Measurements from ENCODE around the gene CHD5. TPM values are rescaled to one million over a fixed set of nuclear protein-coding genes. Genes with fewer than 3 reads are reported as not detected.
"Not testable (repeated sequence)": the region's sequence is repeated elsewhere in the genome, so short reads cannot be mapped to it uniquely, and the experiment has no call there.

Gene CHD5
- total RNA-seq: under 0.01 TPM

DNA sequence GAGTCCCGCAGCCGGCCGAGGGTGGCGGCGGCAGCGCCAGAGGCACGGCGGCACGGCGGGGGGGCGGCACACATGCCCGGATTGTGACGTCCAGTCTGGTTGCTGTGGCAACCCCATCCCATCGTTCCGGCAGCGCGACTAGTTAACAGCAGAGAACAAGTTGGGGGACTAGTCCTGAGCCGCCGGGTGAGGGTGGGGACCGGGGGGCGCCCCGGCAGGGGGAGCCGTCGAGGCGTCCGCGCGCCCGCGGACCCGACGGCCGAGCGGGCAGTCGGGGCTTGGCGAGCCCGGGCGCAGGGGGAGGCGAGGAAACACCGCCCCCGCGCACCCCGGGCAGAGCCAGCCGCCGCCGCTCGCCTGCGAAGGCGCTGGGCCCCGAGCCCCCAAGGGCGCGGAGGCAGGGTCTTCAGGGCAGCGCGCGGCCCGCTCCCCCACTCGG is at the start of gene CHD5:
CHD5 (minus strand) TSS at position 54 of the 439 bp plus-strand sequence. CDS start 298 bp downstream, outside the sequence.
- H3K4me3 ChIP-seq (ENCODE audit: low read length): no peak within 1 kb of the TSS
- H3K4me1 ChIP-seq (ENCODE audit: insufficient read depth, low read length): peaks cover 4% of the 10 kb centered on the region
- peaks cover 35% of the 10 kb centered on the region for H3K27me3 ChIP-seq (ENCODE audit: insufficient read depth, low read length)
- no peaks in the 10 kb centered on the region for H3K9me3 ChIP-seq (ENCODE audit: low read depth, low read length)

DNA sequence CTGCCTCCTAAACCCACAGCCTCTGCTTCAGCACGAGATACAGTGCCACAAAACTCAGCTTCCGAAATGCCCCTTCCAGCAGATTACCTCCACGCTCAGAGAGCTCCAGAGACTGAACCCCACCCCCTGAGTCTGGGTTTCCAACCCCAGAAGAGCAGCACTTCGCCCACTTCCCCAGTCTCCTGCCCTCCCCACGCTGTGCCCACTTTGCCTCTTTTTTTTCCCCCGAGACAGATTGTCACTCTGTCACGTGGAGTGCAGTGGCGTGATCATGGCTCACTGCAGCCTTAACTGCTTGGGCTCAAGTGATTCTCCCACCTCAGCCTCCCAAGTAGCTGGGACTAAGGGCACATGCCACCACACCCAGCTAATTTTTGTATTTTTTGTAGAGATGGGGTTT is 45.5 kb upstream of the CHD5 start:
- no peaks in the 10 kb centered on the region for H3K9me3 ChIP-seq (ENCODE audit: low read depth, low read length)
- H3K27me3 ChIP-seq (ENCODE audit: insufficient read depth, low read length): no peaks in the 10 kb centered on the region
- H3K4me1 ChIP-seq (ENCODE audit: insufficient read depth, low read length): no peaks in the 10 kb centered on the region
- no peak overlapping the region for H3K4me3 ChIP-seq (ENCODE audit: low read length)

DNA sequence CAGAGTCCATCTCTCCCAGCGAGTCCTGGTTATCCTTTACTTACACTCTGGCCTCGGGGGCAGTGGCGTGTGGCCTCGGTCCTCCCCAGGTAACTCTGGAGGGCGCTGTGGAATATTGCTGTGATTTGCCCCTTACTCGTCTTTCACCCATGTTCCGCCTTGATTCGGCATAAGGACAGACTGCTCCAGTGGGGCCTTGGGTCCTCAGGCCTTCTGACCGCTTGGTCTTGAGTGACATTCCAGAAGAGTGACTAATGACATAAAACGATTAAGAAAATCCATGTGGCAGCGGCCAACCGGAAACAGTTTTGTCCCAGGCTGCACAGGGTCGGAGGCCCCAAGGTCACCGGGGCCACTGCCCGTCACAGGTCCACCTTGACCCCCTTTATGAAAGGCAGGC is 44.6 kb upstream of the CHD5 start:
- Histone ChIP-seq H3K4me1 (ENCODE audit: insufficient read depth, low read length) (no peaks in the 10 kb centered on the region), H3K4me3 (ENCODE audit: low read length) (no peak overlapping the region), H3K9me3 (ENCODE audit: low read depth, low read length) (no peaks in the 10 kb centered on the region), H3K27me3 (ENCODE audit: insufficient read depth, low read length) (no peaks in the 10 kb centered on the region)

DNA sequence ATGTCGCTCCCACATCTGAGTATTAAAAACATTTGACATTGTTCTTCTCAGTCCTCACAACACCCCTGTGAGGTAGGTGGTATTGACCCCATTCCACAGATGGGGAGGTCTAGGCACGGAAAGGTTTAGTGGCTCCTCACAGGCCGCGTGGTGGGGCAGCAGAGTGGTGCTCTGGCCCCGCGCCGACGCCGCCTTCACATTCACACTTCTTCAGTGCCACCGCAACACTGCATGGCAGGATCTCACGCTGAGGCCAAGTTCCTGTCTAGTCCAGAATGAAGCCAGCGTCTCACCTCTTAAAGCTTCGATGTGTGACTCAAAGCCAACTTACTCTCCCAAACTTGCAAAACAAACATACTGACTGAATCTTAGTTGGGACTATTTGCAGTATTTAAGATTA is 43.5 kb upstream of the CHD5 start:
- H3K27me3 ChIP-seq (ENCODE audit: insufficient read depth, low read length): no peaks in the 10 kb centered on the region

DNA sequence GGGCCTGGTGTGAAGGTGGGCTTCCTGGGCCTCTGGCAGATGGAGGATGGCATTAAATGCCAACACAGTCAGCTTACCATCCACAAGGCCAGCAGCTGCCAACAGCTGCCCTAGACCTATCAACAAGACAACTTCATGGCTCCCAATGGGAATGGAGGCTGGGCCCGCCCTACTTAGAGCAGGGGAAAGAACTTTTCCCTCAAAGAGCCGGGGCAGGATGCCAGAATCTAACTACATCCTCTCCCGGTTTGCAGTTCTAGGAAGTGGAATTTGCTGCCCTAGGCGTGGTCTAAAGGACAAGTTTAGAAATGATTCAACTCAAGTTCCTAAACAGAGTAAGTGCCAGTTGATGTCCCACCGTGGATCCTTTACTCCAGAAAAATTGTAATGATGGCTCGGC is 42.5 kb upstream of the CHD5 start:
- Histone ChIP-seq H3K4me3 (ENCODE audit: low read length) (no peak overlapping the region), H3K9me3 (ENCODE audit: low read depth, low read length) (no peaks in the 10 kb centered on the region), H3K4me1 (ENCODE audit: insufficient read depth, low read length) (no peaks in the 10 kb centered on the region), H3K27me3 (ENCODE audit: insufficient read depth, low read length) (no peaks in the 10 kb centered on the region)

More for the DNA sequence above, 43.5 kb upstream of the CHD5 start:
- H3K9me3 ChIP-seq (ENCODE audit: low read depth, low read length): no peaks in the 10 kb centered on the region
- no peak overlapping the region for H3K4me3 ChIP-seq (ENCODE audit: low read length)
- H3K4me1 ChIP-seq (ENCODE audit: insufficient read depth, low read length): no peaks in the 10 kb centered on the region

DNA sequence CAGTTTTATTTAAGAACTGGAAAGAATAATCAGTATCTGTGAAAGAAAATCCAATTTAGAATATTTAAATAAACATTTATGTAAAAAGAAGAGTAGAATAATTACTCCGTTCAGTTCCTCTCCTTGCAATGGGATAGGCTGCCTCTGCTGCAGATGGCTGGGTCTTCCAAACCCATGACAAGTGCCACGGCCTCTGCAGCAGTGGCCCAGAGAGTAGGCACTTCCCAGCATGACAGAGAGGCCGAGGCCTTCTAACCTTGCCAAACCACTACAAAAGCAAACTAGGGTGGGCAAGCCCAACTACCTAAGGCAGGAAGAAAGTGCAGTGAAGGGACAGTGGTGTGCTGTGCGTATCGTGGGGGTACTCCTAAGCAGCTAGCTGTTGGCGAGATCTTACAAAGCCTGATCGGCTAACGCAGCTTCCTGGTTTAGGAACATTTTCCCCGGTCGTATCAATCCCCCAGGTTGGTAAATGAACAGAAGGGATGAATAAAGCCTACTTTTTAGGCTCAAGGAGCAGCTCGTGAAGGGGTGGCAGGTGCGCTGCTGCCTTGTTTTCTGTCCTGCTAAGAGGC is 41.2 kb upstream of the CHD5 start:
- H3K27me3 ChIP-seq (ENCODE audit: insufficient read depth, low read length): no peaks in the 10 kb centered on the region
- H3K4me3 ChIP-seq (ENCODE audit: low read length): no peak overlapping the region
- H3K9me3 ChIP-seq (ENCODE audit: low read depth, low read length): no peaks in the 10 kb centered on the region
- H3K4me1 ChIP-seq (ENCODE audit: insufficient read depth, low read length): no peaks in the 10 kb centered on the region

DNA sequence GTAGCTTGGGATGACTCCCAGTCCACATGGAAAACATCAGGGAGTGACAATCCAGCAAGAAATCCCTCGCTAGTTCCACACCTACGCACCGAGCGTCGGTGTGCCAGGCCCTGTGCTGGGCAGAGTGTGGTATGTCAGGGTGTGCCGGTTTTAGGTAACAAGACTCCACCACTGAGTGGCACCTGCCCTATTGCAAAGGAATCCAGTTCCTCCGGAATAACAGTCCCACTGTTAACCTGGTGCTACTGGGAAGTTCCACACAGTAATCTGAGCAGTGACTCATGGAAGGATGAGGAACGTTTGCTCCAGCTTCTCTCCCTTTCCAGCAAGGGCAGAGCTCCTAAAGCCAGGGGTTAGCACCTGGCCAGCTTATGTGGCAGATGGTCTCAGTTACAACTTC is 40.1 kb upstream of the CHD5 start:
- Histone ChIP-seq H3K27me3 (ENCODE audit: insufficient read depth, low read length) (no peaks in the 10 kb centered on the region), H3K9me3 (ENCODE audit: low read depth, low read length) (no peaks in the 10 kb centered on the region), H3K4me1 (ENCODE audit: insufficient read depth, low read length) (no peaks in the 10 kb centered on the region), H3K4me3 (ENCODE audit: low read length) (no peak overlapping the region)

DNA sequence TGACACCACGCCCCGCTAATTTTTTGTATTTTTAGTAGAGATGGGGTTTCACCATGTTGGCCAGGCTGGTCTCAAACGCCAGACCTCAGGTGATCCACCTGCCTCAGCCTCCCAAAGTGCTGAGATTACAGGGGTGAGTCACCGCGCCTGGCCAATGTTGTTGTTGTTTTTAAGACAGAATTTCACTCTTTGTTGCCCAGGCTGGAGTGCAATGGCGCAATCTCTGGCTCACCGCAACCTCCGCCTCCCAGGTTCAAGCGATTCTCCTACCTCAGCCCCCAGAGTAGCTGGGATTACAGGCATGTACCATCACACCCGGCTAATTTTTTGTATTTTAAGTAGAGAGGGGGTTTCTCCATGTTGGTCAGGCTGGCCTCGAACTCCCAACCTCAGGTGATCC is 39.5 kb upstream of the CHD5 start:
- not testable (repeated sequence) for H3K27me3 ChIP-seq (ENCODE audit: insufficient read depth, low read length); H3K9me3 ChIP-seq (ENCODE audit: low read depth, low read length); H3K4me1 ChIP-seq (ENCODE audit: insufficient read depth, low read length); H3K4me3 ChIP-seq (ENCODE audit: low read length)

DNA sequence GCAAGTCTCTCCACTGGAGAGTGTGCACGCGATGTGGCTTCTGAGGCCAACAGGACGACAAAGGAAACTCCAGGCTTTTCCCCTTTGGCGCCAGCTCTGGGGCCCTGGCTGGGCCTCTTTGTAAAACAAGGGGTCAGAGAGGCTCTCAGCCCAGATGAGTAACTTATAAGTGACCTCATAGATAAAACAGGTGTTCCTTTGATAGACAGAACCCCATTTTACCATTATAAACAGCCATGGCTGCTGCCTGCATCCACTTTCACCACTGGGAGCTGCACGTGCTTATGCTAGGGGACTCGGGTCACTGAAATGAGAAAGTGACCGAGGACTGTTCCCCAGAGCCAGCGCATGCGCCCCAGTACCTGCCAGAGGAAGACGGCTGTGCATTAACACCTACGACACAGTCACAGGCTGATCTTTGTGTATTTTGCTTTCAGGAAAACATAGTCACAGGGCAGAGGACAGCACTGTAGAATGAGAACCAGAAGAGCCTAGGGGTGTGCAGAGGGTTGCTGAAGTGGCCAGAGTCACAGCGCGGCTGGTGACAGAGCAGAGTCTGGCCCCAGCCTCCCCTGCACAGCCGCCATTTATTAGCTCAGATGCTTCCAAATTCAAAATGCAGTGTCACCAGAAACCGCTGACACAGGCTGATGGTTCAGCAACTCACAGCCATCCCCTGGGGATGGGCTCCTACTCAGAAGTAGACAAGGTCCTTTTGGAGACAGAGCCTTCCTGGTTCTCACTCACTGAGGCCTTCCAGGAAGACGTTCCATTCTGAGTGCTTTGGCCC is 38.4 kb upstream of the CHD5 start:
- H3K4me3 ChIP-seq (ENCODE audit: low read length): no peak overlapping the region
- no peaks in the 10 kb centered on the region for H3K4me1 ChIP-seq (ENCODE audit: insufficient read depth, low read length)
- H3K27me3 ChIP-seq (ENCODE audit: insufficient read depth, low read length): no peaks in the 10 kb centered on the region
- no peaks in the 10 kb centered on the region for H3K9me3 ChIP-seq (ENCODE audit: low read depth, low read length)

DNA sequence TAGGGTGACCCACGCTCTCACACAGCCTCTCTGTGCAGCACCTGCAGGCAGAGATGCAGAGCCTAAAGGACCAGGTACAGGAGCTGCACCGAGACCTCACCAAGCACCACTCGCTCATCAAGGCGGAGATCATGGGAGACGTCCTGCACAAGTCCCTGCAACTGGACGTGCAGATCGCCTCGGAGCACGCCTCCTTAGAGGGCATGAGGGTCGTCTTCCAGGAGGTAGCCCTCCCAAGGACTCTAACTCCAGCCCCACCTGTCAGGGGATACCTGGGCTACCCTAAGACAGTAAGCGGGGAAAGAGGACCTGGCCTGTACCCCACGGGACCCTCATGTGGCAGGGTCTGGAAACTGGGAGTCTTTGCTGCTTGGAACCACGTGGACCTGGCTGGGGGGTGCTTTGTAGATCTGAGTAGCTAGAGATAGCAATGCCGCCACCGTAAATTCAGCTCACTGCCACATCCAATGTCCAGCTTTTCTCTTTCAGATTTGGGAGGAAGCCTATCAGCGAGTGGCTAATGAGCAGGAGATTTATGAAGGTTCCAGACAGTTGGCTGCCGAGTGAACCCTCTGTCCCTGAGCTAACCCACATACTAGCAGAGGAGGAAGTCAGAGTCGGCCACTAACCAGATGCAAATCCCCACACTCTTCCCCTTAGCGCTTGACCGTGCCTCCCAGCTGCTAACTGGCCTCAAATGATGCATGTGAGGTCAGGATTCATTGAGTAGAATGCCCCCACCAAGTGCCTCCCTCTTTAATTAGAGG is 32.3 kb upstream of the CHD5 start:
- peaks cover 13% of the 10 kb centered on the region for H3K27me3 ChIP-seq (ENCODE audit: insufficient read depth, low read length)

DNA sequence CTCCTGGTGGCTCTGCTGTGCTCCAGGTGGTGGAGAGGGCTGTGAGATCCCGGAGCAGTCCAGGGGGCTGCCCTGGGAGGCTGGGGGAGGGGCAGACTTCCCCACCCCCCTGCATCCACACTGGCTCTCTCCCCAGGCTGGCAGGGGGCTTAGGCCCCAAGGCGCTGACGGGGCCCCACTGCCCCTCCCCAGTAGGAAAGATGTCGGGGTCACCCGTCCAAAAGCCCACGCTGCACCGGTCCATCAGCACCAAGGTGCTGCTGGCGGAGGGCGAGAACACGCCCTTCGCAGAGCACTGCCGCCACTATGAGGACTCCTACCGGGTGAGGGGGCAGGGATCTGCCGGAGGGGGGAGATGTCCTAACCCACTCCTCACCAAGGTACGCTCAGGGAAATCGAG is 31.6 kb upstream of the CHD5 start:
- Histone ChIP-seq H3K4me1 (ENCODE audit: insufficient read depth, low read length) (peaks cover 9% of the 10 kb centered on the region), H3K4me3 (ENCODE audit: low read length) (no peak overlapping the region)

More for the DNA sequence above, 32.3 kb upstream of the CHD5 start:
- H3K9me3 ChIP-seq (ENCODE audit: low read depth, low read length): no peaks in the 10 kb centered on the region
- H3K4me1 ChIP-seq (ENCODE audit: insufficient read depth, low read length): peaks cover 6% of the 10 kb centered on the region
- no peak overlapping the region for H3K4me3 ChIP-seq (ENCODE audit: low read length)

DNA sequence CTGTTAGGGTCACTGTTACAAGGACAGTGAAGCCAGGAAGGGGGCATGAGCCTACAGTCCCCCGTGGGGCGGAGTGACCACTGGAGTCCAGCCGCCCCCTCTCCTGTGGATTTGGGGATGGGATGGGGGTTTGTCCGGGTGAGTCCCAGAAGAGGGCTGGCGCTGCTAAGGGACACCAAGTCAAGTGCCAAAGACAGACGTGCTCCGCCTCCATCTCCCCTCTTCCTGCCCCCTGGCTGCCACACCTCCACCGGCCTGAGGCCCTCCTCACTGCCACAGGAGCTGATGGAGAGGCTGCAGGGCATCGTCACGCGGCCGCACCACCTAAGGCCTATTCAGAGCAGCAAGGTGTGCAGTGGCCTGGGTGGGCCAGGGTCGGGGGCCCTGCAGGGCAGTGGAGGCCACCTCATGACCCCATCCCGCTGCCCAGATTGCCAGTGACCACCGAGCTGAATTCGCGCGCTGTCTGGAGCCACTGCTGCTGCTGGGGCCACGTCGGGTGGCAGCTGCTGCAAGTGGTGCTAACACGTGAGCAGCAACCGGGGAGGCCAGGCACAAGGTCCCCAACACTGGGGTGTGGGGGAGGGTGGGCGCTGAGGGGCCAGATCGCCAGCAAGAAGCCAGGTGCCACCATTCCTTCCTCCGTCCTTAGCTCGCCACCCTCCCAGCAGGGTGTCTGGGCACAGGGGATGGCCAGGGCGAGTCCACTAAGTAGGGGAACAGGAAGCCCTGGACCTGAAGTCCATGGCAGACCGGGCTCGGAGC is 30.7 kb upstream of the CHD5 start:
- H3K4me3 ChIP-seq (ENCODE audit: low read length): no peak overlapping the region
- no peaks in the 10 kb centered on the region for H3K9me3 ChIP-seq (ENCODE audit: low read depth, low read length)
- peaks cover 15% of the 10 kb centered on the region for H3K4me1 ChIP-seq (ENCODE audit: insufficient read depth, low read length)
- peaks cover 27% of the 10 kb centered on the region for H3K27me3 ChIP-seq (ENCODE audit: insufficient read depth, low read length)

More for the DNA sequence above, 31.6 kb upstream of the CHD5 start:
- Histone ChIP-seq H3K27me3 (ENCODE audit: insufficient read depth, low read length) (peaks cover 18% of the 10 kb centered on the region), H3K9me3 (ENCODE audit: low read depth, low read length) (no peaks in the 10 kb centered on the region)

DNA sequence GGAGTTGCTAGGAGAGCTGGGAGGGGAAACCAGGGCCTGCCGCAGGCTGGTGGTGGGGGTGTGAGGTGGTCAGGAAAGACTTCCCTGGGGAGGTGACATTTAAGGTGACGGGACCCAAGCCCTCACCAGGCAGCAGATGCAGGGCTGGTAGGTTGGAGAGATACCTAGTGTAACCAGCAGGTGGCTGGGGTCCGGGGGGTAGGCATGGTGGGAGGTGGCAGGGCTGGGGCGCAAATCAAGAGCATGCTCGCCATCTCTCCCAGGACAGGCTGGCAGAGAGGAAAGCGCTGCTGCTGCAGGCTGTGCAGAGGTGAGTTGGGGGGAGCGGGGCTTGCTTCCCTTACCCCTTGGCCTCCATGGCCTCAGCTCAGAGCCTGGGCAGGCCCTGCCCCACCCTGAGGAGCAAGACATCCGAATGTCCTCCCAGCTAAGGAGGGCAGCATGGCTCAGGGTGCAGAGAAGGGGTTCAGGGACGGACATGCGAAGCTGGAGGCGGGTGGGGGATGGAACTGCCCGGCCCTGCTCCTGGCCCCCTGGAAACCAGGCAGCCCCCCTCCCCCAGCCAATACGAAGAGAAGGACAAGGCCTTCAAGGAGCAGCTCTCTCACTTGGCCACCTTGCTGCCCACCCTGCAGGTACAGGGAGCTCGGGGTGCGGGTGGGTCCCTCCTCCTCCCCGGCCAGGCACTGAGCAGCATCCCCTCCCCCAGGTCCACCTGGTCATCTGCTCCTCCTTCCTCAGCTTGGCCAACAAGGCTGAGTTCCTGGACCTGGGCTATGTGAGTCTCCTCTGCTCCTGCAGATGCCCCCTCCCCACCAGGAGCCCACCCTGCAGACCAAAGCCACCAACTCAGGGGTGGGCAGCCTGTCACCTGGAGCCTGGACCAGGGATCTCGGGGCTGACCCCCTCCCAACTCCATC is 29.8 kb upstream of the CHD5 start:
- Histone ChIP-seq H3K4me1 (ENCODE audit: insufficient read depth, low read length) (peaks cover 23% of the 10 kb centered on the region), H3K4me3 (ENCODE audit: low read length) (no peak overlapping the region), H3K27me3 (ENCODE audit: insufficient read depth, low read length) (peaks cover 34% of the 10 kb centered on the region), H3K9me3 (ENCODE audit: low read depth, low read length) (no peaks in the 10 kb centered on the region)
